Activated naive CD8-positive, alpha-beta T cell treated with anti-CD3 and anti-CD28 coated beads for 36 hours (primary cell): Measurements from ENCODE around the gene GMDS. TPM values are rescaled to one million over a fixed set of nuclear protein-coding genes. Genes with fewer than 3 reads are reported as not detected.
A peak's percentile ranks its signal among the peaks of the same experiment; 100 is the strongest.

Source experiments
- DNase-seq: peaks from one replicate; pipeline ENCODE4 v3.0.0; 2021
- H3K27ac Mint-ChIP-seq: one replicate; pipeline ENCODE4 v1.8.0; 2022; ENCODE audit warnings: mild to moderate bottlenecking, moderate library complexity, mixed read lengths
- H3K27me3 Mint-ChIP-seq: one replicate; pipeline ENCODE4 v1.8.0; 2022; ENCODE audit warnings: mild to moderate bottlenecking, mixed read lengths
- H3K36me3 Mint-ChIP-seq: one replicate; pipeline ENCODE4 v1.8.0; 2021; ENCODE audit warnings: mild to moderate bottlenecking, mixed read lengths
- H3K4me1 Mint-ChIP-seq: one replicate; pipeline ENCODE4 v1.8.0; 2021; ENCODE audit warnings: mixed read lengths
- H3K4me3 Mint-ChIP-seq: one replicate; pipeline ENCODE4 v1.8.0; 2022; ENCODE audit warnings: mild to moderate bottlenecking, moderate library complexity, mixed read lengths
- H3K9me3 Mint-ChIP-seq: one replicate; pipeline ENCODE4 v1.8.0; 2022; ENCODE audit warnings: mixed read lengths
- total RNA-seq, 2 experiments: library from RNA; stranded (reverse); gene quantifications; one replicate each; pipeline ENCODE4 v1.2.3, GENCODE V29; 2021

The GMDS gene
- total RNA-seq, 2 experiments from 2014 or later: 34.7 to 38.5 TPM

DNA sequence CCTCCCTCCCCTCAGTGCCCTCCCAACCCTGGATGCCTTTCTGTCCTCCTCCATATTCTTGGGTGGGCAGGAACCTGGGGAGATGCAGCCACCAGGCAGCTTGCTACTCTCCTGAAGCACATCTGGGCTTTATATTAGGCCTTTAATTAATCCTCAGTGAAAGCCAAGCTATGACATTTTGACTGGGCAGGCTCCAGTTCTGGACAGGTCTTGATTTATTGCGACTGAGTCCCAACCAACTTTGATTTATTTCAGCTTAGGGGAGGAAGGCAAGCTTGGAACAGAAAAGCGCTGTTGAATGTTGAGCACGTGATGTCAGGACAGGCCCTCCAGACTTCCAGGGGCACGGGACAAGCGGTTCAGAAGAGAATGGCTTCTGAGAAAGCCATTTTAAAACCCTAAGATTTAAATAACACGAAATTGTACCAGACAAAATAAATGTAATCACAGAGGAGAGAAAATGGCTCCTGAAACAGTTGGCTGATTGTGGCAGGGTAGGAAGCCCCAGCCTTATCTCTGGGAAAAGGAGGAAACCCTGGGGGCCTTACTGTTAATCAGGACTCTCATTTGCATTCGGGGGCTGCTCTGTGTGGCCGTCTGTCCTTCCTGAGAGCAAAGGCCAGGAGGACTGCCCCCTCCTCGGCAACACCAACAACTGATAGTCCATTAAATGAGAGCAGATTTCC, 341.5 kb downstream of the GMDS start:
- peaks cover 5% of the 10 kb centered on the region for H3K36me3 Mint-ChIP-seq
- no peaks in the 10 kb centered on the region for H3K27me3 Mint-ChIP-seq
- no peaks in the 10 kb centered on the region for H3K9me3 Mint-ChIP-seq
- H3K4me1 Mint-ChIP-seq: peaks cover 2% of the 10 kb centered on the region
- DNase-seq: no peak
- no peak overlapping the region for H3K4me3 Mint-ChIP-seq
- no peak overlapping the region for H3K27ac Mint-ChIP-seq

DNA sequence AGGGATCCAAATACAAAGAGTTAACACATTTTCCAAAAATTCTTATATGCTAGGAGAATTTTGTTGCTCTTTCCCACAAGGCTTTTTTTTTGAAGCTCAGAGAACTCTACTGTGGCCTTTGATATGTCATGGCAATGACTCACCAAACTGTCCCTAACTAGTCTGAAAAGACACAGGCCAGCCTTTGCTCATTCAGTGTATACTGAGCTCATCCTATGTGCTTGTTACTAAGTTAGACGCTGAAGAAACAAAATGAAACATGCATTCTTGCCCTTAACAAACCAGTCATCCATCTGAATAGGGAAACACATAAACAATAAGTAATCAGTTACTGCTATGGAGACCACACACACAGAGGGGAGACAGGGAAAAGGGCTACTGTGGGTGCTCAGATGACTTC, 343.8 kb downstream of the GMDS start:
- DNase-seq: no peak
- no peaks in the 10 kb centered on the region for H3K9me3 Mint-ChIP-seq
- no peak overlapping the region for H3K27ac Mint-ChIP-seq
- H3K27me3 Mint-ChIP-seq: no peaks in the 10 kb centered on the region
- no peak overlapping the region for H3K4me3 Mint-ChIP-seq
- peaks cover 2% of the 10 kb centered on the region for H3K4me1 Mint-ChIP-seq
- no peaks in the 10 kb centered on the region for H3K36me3 Mint-ChIP-seq

- no peak for DNase-seq
- H3K36me3 Mint-ChIP-seq: peaks cover 10% of the 10 kb centered on the region
- H3K27ac Mint-ChIP-seq: no peak overlapping the region
- H3K9me3 Mint-ChIP-seq: no peaks in the 10 kb centered on the region
- peaks cover 2% of the 10 kb centered on the region for H3K4me1 Mint-ChIP-seq
- no peak overlapping the region for H3K4me3 Mint-ChIP-seq
- no peaks in the 10 kb centered on the region for H3K27me3 Mint-ChIP-seq
Observed at GRCh38 chr6:1896897-1897296, 348.5 kb downstream of the GMDS start.

- no peak overlapping the region for H3K27ac Mint-ChIP-seq
- H3K36me3 Mint-ChIP-seq: peaks cover 15% of the 10 kb centered on the region
- no peaks in the 10 kb centered on the region for H3K9me3 Mint-ChIP-seq
- no peak for DNase-seq
- H3K27me3 Mint-ChIP-seq: no peaks in the 10 kb centered on the region
- peaks cover 11% of the 10 kb centered on the region for H3K4me1 Mint-ChIP-seq
- H3K4me3 Mint-ChIP-seq: no peak overlapping the region
Observed at GRCh38 chr6:1895721-1896120, 349.7 kb downstream of the GMDS start.

GRCh38 chr6:1894954-1895353, 350.5 kb downstream of the GMDS start:
- Mint-ChIP-seq H3K4me1 (peaks cover 15% of the 10 kb centered on the region), H3K27ac (no peak overlapping the region), H3K9me3 (no peaks in the 10 kb centered on the region), H3K4me3 (no peak overlapping the region), H3K36me3 (peaks cover 19% of the 10 kb centered on the region), H3K27me3 (no peaks in the 10 kb centered on the region)
- DNase-seq: no peak

- Mint-ChIP-seq H3K4me3 (no peak overlapping the region), H3K27ac (no peak overlapping the region), H3K4me1 (peaks cover 14% of the 10 kb centered on the region), H3K9me3 (no peaks in the 10 kb centered on the region), H3K27me3 (no peaks in the 10 kb centered on the region), H3K36me3 (peaks cover 23% of the 10 kb centered on the region)
- DNase-seq: no peak
Observed at GRCh38 chr6:1893470-1894130, 351.8 kb downstream of the GMDS start.

DNA sequence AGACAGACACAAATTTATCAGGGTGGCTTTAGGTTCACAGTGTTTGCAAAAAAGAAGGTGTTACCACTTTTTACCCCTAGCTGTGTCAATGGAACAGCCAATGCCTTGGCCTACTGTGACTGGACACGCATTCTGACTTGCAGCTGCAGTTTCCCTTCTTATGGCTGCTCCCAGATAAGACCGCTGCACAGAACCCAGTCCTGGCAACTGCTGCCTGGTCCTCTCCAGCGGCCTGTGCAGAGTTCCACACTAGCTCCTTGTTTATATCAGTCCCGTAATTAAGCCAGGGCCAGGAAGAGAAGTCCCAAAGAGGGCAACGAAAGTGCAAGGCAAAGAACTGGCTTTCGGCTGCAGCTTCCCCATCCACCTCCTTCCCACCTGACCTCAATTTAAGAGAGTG, 352.7 kb downstream of the GMDS start:
- no peaks in the 10 kb centered on the region for H3K27me3 Mint-ChIP-seq
- no peak for DNase-seq

DNA sequence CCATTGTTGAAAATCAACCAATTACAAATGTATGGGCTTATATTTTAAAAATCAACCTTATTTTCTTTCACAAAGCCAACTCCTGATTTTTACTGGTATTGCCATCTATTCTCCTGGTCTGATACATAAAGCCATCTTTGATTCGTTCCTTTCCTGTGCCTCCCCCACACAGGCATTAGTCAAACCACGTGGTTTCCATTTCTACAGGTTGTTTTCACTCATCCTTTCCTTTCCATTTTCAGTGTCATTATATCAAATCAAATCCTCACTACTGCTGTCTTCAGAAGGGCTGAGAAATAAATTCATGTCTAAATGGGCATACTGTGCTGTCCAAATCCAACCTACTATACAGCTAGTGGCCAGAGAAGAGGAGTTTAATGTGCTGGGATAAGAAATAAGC, 354.4 kb downstream of the GMDS start:
- Mint-ChIP-seq H3K27me3 (no peaks in the 10 kb centered on the region), H3K4me3 (no peak overlapping the region), H3K4me1 (peaks cover 14% of the 10 kb centered on the region), H3K27ac (no peak overlapping the region), H3K36me3 (peaks cover 26% of the 10 kb centered on the region), H3K9me3 (no peaks in the 10 kb centered on the region)
- no peak for DNase-seq

More for the DNA sequence above, 352.7 kb downstream of the GMDS start:
- H3K4me3 Mint-ChIP-seq: no peak overlapping the region
- peaks cover 26% of the 10 kb centered on the region for H3K36me3 Mint-ChIP-seq
- H3K9me3 Mint-ChIP-seq: no peaks in the 10 kb centered on the region
- no peak overlapping the region for H3K27ac Mint-ChIP-seq
- H3K4me1 Mint-ChIP-seq: peaks cover 14% of the 10 kb centered on the region

DNA sequence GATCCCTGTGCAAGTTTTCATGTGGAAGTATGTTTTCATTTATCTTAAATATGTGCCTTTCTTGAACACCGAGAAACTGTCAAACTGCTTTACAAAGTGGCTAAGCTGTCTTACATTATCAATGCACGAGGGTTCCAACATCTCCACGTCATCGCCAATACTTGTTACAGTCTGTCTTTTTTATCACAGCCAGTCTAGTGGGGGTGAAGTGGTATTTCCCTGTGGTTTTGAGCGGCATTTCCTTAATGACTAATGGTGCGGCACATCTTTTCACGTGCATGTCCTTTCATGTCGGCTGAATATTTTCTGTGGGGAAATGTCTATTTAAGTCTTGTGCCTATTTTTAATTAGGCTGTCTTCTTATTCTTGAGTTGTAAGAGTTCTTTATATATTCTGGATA, 355.3 kb downstream of the GMDS start:
- peak; percentile 7 for DNase-seq
- Mint-ChIP-seq H3K4me1 (peaks cover 14% of the 10 kb centered on the region), H3K9me3 (no peaks in the 10 kb centered on the region), H3K27me3 (no peaks in the 10 kb centered on the region), H3K4me3 (no peak overlapping the region), H3K27ac (no peak overlapping the region), H3K36me3 (peaks cover 26% of the 10 kb centered on the region)

DNA sequence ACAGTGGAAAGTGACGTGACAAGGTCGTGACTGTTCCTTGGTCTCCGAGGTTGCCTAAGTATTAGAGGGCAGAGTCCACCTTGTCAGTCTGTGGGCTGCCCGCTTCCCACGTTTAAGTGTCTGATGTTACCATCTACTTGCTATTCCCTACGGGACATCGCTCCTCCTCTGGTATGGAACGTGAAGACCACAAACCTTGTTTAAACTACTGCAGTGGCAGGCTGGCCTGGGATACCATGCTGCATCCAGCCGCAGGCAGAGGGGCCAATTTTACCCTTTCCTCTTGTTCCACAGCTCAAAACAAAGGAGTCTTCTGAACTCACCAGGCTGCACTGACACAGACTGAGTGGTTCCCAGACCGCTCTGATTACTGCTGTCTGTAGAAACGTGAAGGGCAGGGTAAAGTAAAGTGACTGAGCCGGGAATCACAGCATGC, 359.8 kb downstream of the GMDS start:
- Mint-ChIP-seq H3K9me3 (no peaks in the 10 kb centered on the region), H3K4me1 (peaks cover 4% of the 10 kb centered on the region), H3K27me3 (no peaks in the 10 kb centered on the region), H3K36me3 (peaks cover 11% of the 10 kb centered on the region), H3K27ac (no peak overlapping the region), H3K4me3 (no peak overlapping the region)
- DNase-seq: no peak

- no peaks in the 10 kb centered on the region for H3K4me1 Mint-ChIP-seq
- no peak overlapping the region for H3K27ac Mint-ChIP-seq
- H3K27me3 Mint-ChIP-seq: no peaks in the 10 kb centered on the region
Observed at GRCh38 chr6:1884313-1884712, 361.1 kb downstream of the GMDS start.

DNA sequence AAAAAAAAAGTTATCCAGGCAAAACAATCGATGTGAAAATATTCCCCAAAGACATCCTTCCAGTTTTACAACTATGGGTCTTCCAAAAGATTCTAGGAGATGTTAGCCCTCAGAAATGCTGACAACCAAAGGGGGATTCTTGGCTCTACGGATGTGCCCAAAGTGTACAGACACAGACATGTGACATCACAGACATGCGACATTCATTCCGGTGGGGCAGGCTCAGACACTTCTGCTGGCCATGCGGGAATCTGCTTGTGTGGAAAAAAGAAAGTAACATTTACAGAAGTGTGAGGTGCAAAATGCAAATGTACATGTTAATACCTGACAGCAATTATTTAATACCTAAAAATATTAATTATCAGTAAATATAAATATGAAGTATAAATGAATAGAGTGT, 367.1 kb downstream of the GMDS start:
- no peak overlapping the region for H3K27ac Mint-ChIP-seq
- H3K4me1 Mint-ChIP-seq: no peaks in the 10 kb centered on the region
- no peak for DNase-seq
- no peaks in the 10 kb centered on the region for H3K27me3 Mint-ChIP-seq
- peaks cover 3% of the 10 kb centered on the region for H3K36me3 Mint-ChIP-seq
- H3K9me3 Mint-ChIP-seq: no peaks in the 10 kb centered on the region
- no peak overlapping the region for H3K4me3 Mint-ChIP-seq

More at GRCh38 chr6:1884313-1884712, 361.1 kb downstream of the GMDS start:
- H3K4me3 Mint-ChIP-seq: no peak overlapping the region
- H3K36me3 Mint-ChIP-seq: peaks cover 6% of the 10 kb centered on the region
- no peak for DNase-seq
- no peaks in the 10 kb centered on the region for H3K9me3 Mint-ChIP-seq

- H3K27me3 Mint-ChIP-seq: no peaks in the 10 kb centered on the region
- peaks cover 3% of the 10 kb centered on the region for H3K36me3 Mint-ChIP-seq
- H3K4me3 Mint-ChIP-seq: no peak overlapping the region
Observed at GRCh38 chr6:1873781-1874180, 371.6 kb downstream of the GMDS start.

GRCh38 chr6:1872649-1873131, 372.7 kb downstream of the GMDS start:
- Mint-ChIP-seq H3K4me3 (no peak overlapping the region), H3K27me3 (no peaks in the 10 kb centered on the region), H3K9me3 (no peaks in the 10 kb centered on the region), H3K36me3 (no peaks in the 10 kb centered on the region), H3K4me1 (peaks cover 4% of the 10 kb centered on the region), H3K27ac (no peak overlapping the region)
- no peak for DNase-seq

More at GRCh38 chr6:1873781-1874180, 371.6 kb downstream of the GMDS start:
- H3K9me3 Mint-ChIP-seq: no peaks in the 10 kb centered on the region
- H3K4me1 Mint-ChIP-seq: peaks cover 4% of the 10 kb centered on the region
- DNase-seq: no peak
- H3K27ac Mint-ChIP-seq: no peak overlapping the region

GRCh38 chr6:1871724-1872315, 373.6 kb downstream of the GMDS start:
- no peaks in the 10 kb centered on the region for H3K9me3 Mint-ChIP-seq
- H3K4me1 Mint-ChIP-seq: peaks cover 4% of the 10 kb centered on the region
- H3K27me3 Mint-ChIP-seq: no peaks in the 10 kb centered on the region
- no peak overlapping the region for H3K4me3 Mint-ChIP-seq
- no peak overlapping the region for H3K27ac Mint-ChIP-seq
- no peak for DNase-seq
- no peaks in the 10 kb centered on the region for H3K36me3 Mint-ChIP-seq
